ENCODE results near the gene PROZ. TPM values are rescaled to one million over a fixed set of nuclear protein-coding genes. Genes with fewer than 3 reads are reported as not detected.

Gene PROZ
- total and polyA plus RNA-seq, 2 of the 13 experiments (the other 11 are each of a cell fraction or from before 2014, with no cell fraction given) = 5.6 to 22.5 TPM

- TF ChIP-seq RERE (CRISPR knock-in tag; IDR thresholded peaks at IDR 0.05; ENCODE audit: low read depth) (peak; percentile 55; the same call in 1 of the 2 replicates), HES4 (CRISPR knock-in tag; IDR thresholded peaks at IDR 0.05; ENCODE audit: borderline replicate concordance) (no peak), NFE2L2 (IDR thresholded peaks at IDR 0.05; ENCODE audit: low read length) (no peak), SP4 (CRISPR knock-in tag; IDR thresholded peaks at IDR 0.05) (peak; percentile 73), ZBTB44 (CRISPR knock-in tag; IDR thresholded peaks at IDR 0.05) (no peak), SATB2 (CRISPR knock-in tag; IDR thresholded peaks at IDR 0.05) (no peak), TFDP1 (CRISPR knock-in tag; IDR thresholded peaks at IDR 0.05; ENCODE audit: borderline replicate concordance) (peak; percentile 51; the same call in 1 of the 2 replicates), HDAC6 (IDR thresholded peaks at IDR 0.05; ENCODE audit: low read depth, low read length) (no peak), GFI1 (CRISPR knock-in tag; IDR thresholded peaks at IDR 0.05; ENCODE audit: borderline replicate concordance) (no peak; the same call in 1 of the 2 replicates), ZFP41 (CRISPR knock-in tag; IDR thresholded peaks at IDR 0.05; ENCODE audit: borderline replicate concordance) (peak; percentile 79; the same call in 1 of the 2 replicates), ZNF343 (CRISPR knock-in tag; IDR thresholded peaks at IDR 0.05) (peak; percentile 74; the same call in 1 of the 2 replicates), MEIS2 (CRISPR knock-in tag; IDR thresholded peaks at IDR 0.05) (peak; percentile 95; the same call in 1 of the 2 replicates), ZEB1 (IDR thresholded peaks at IDR 0.05; ENCODE audit: insufficient replicate concordance, low read depth) (no peak), GATA4 (IDR thresholded peaks at IDR 0.05; ENCODE audit: borderline replicate concordance, low read depth) (no peak; the same call in 1 of the 2 replicates), ZNF432 (CRISPR knock-in tag; IDR thresholded peaks at IDR 0.05; ENCODE audit: borderline replicate concordance) (no peak), ZNF747 (CRISPR knock-in tag; IDR thresholded peaks at IDR 0.05; ENCODE audit: borderline replicate concordance) (peak; percentile 71; the same call in 1 of the 2 replicates)
Measured at GRCh38 chr13:113122550-113123225, 35.8 kb upstream of the PROZ start, which contains the start of gene F10 (continued).

Measured in HepG2 (cell line).